ENCODE results near the gene MAEA.

MAEA gene

DNA sequence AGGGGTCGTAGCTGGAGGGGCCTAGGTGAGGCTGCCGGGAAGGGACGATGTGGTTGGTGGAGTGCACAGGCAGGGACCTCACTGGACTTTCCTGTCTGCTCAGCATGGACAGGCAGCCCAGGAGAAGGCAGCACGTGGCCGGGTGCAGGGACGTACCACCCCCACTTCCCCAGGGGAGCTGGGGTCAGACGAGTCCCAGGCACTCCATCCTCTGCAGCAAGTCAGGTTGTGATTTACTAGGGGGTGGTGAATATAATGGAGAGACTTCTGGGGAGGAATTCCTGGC is 39.2 kb upstream of the MAEA start:
- DNase-seq = no peak

- DNase-seq = no peak
Observed at GRCh38 chr4:1250921-1251772, 38.5 kb upstream of the MAEA start.

DNA sequence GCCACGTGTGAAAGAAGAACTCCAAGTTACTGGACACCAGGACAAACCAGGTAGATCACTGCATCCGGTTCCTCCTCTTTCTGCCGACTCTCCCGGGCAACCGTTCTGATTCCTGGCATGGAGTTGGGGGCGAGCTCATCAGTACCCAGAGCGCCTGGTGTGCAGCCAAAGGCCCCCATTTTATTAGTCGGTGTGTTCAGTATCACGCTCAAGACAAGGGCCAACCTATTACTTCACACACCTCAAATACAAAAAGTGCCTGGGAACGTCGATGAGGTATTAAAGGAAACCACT is 38.0 kb upstream of the MAEA start:
- no peak for DNase-seq

GRCh38 chr4:1252928-1253492 is 36.7 kb upstream of the MAEA start:
- no peak for DNase-seq

GRCh38 chr4:1253831-1254230 is 35.9 kb upstream of the MAEA start:
- DNase-seq = no peak

DNA sequence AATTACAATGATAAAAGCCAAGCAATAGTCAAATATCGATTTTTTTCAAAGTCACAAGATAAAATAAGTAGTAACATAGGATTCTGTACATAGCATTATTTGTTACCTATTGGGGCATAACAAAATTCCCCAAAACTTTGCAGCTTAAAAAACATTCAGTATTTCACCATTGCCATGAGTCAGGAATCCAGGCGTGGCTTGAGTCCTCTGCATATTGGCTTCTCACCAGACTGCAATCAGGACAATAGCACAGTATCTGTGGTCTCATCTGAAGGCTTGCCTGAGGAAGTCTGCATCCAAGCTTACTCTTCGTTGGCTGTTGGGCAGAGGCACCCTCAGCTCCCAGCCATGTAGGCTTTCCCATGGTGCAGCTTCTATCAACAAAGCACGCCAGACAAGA is 34.5 kb upstream of the MAEA start:
- no peak for DNase-seq

DNA sequence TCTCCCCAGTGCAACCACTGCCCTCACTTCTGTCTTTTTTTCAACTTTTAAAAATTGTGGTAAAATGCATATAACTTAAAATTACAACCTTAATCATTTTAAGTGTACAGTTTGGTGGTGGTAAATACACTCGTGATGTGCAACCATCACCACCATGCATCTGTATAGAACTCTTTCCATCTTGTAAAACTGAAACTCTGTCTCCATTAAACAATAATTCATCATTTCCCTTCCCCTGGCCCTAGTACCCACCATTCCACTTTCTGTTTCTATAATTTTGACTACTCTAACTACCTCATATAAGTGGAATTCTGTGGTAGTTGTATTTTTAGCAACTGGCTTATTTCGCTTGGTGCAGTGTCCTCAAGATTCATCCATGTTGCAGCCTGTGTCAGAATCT is 34.0 kb upstream of the MAEA start:
- no peak for DNase-seq

DNA sequence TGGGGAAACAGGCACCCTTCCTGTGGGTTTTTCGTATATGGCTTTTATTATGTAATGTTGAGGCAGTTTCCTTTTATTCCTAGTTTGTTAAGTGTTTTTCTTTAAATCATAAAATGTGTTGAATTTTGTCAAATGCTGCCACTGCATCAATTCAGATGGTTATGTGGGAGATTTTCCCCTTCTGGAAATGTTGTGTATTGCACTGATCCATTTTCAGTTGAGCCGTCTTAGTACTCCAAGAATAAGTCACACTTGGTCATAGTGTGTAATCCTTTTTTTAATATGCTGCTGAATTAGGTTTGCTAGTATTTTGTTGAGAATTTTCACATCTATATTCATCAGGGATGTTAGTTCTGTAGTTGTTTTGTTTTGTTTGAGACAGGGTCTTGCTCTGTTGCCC is 31.2 kb upstream of the MAEA start:
- DNase-seq = no peak

DNA sequence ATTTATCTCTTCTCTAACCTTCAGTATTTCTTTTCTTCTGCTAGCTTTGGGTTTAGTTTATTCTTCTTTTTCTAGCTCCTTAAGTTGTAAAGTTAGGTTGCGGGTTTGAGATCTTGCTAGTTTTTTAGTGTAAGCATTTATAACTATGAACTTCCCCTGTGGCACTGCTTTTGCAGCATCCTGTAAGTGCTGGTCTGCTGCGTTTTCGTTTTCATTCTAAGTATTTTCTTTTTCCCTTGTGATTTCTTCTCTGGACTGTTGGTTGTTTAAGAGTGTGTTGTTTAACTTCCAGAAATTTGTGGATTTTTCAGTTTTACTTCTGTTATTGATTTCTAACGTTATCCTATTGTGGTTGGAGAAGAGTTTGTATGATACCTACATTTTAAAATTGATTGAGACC is 29.7 kb upstream of the MAEA start:
- no peak for DNase-seq

- no peak for DNase-seq
Observed at GRCh38 chr4:1260418-1261106, 29.1 kb upstream of the MAEA start.

- no peak for DNase-seq
Observed at GRCh38 chr4:1261107-1261928, 28.4 kb upstream of the MAEA start.

- no peak for DNase-seq
Observed at GRCh38 chr4:1264942-1265341, 24.7 kb upstream of the MAEA start.

- DNase-seq = no peak
Observed at GRCh38 chr4:1265351-1265750, 24.3 kb upstream of the MAEA start.

DNA sequence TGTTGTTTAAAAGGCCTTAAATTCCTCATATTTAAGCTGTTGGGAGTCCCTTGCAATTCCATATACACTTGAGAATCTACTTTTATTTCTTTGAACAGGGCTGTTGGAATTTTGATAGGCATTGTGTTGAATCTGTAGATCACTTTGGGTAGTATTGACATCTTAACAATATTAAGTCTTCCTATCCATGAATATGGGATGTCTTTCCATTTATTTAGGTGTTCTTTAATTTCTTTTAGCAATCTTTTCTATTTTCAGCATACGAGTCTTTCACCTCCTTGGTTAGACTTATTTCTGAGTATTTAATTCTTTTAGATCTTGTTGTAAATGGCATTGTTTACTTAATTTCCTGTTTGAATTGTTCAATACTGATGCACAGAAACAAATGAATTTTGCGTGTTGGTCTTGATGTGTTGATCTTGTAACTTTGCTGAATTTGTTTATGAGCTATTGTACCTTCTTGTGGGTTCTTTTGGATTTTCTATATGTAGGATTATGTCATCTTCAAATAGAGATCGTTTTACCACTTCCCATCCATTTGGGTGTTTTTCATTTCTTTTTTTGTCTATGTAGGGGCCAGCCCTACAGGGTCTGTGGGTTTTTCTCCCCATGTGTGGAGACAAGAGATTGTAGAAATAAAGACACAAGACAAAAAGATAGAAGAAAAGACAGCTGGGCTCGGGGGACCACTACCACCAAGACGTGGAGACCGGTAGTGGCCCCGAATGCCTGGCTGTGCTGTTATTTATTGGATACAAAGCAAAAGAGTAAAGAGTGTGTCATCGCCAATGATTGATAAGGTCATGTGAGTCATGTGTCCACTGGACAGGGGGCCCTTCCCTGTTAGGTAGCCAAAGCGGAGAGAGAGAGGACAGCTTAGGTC is 22.6 kb upstream of the MAEA start:
- no peak for DNase-seq

- DNase-seq = no peak
Observed at GRCh38 chr4:1269209-1269608, 20.5 kb upstream of the MAEA start.

GRCh38 chr4:1271686-1272085 is 18.0 kb upstream of the MAEA start:
- no peak for DNase-seq

DNA sequence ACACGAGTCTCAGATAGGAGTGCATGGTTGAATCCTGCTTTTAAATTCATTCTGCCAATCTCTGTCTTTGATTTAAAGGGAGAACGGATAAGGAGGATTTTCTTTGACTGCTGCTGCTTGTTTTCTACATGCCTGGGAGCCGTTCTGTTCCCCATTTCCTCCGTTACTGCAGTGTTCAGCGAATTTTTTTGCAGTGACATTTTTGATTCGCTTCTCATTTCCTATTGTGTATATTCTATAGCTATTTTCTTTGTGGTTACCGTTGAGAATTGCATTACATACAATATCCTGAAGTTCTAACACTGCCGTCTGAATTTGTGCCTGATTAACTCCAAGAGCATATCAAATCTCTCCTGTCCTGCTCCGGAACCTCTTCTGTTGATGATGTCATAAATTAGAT is 14.8 kb upstream of the MAEA start:
- no peak for DNase-seq

DNA sequence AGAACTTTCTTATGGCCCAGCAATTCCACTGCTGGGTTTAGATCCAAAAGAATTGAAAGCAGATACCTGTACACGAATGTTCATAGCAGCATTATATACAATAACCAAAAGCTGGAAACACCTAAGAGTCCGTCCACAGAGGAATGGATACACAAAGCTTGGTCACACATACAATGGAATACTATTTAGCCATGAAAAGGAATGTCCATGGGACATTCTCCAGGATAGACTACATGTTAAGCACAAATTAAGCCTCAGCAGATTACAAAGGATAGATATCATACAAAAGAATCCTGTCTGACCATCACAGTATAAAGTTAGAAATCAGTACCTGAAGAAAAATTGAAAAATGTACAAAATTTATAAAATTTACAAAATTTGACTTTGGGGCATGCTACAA is 12.7 kb upstream of the MAEA start:
- DNase-seq = no peak

DNA sequence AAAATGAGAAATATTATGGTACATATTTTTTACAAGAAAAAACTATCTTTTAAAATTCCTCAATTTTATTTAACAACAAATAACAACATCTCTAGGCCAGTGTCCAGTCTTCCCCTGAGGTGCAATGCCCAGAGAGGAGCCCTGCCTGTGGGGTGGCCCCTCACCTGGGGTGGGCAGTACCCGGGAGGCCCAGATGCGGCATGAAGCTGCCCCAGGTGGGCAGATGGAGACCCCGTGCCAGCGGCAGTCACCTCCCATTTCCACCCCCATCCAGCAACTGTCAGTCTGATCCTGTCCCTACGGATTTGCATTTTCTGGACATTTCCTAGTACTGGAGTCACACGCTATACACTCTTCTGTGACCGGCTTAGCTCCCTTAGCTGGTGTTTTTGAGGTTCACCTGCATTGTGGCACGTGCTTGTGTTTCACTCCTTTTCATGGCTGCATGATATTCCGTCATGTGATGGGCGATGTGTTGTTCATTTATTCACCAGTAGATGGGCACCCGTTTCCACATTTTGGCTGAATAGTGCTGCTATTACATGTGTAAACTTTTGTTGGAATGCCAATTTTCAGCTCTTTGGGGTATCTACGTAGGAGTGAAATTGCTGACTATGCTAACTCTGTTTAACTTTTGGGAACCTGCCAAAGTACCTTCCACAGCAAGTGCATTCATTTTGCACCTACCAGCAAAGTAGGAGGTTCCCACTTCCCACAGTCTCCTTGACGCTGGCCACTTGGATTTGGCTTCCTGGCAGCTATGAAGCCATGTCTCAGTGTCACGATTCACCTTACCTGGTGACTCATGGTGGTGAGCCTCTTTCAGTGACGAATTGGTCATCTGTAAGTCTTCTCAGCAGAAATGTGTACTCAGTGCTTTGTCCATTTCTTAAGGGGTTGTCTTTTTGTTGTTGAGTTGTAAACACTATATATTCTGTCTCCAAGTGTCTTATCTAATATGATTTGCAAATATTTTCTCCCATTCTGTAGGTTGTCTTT is 11.7 kb upstream of the MAEA start:
- DNase-seq = no peak

GRCh38 chr4:1279253-1279652 is 10.4 kb upstream of the MAEA start:
- DNase-seq = no peak

GRCh38 chr4:1283711-1284110 is 6.0 kb upstream of the MAEA start:
- no peak for DNase-seq

All from SHP77 treated with DMSO at 0.1 percent for 48 hours (cell line).